Omental fat pad (tissue), 4 donors: Measurements from ENCODE around the gene FAM210A. TPM values are rescaled to one million over a fixed set of nuclear protein-coding genes. Genes with fewer than 3 reads are reported as not detected.

Source experiments
- ATAC-seq: fragments of 150-250 bp; one replicate; pipeline ENCODE4 v1.9.1; 2016; ENCODE audit warnings: mild to moderate bottlenecking, moderate library complexity; ENCODE audit not compliant: low FRiP score
- DNase-seq: peaks from one replicate; pipeline ENCODE4 v3.0.0-alpha.2; 2019; ENCODE audit warnings: low spot score
- CTCF ChIP-seq, 3 donors: fragments of 450-650 bp; IDR thresholded peaks; one replicate each; pipeline ENCODE4 v1.5.1; 2016 to 2017; ENCODE audit warnings: antibody characterized with exemption in 3 of 3, mild to moderate bottlenecking in 3 of 3, moderate library complexity in 2 of 3
- total RNA-seq, 4 donors: library from RNA; depleted of rRNA; stranded (reverse); fragments of >200 nt; gene quantifications; one replicate each; pipeline ENCODE4 v1.1.0, GENCODE V29; 2016

FAM210A gene
- total RNA-seq, 4 donors from 2014 or later, result 6.6 to 30.9 (median 15.8) TPM

GRCh38 chr18:13649397-13650390 is 76.7 kb downstream of the FAM210A start:
- no peak for TF ChIP-seq CTCF (IDR thresholded peaks at IDR 0.05)
- DNase-seq, result no peak
- no peak for ATAC-seq

GRCh38 chr18:13647761-13648160 is 78.6 kb downstream of the FAM210A start:
- no peak for TF ChIP-seq CTCF (IDR thresholded peaks at IDR 0.05)
- DNase-seq, result no peak
- ATAC-seq, result no peak

- DNase-seq (no peak), ATAC-seq (no peak)
- no peak for TF ChIP-seq CTCF (IDR thresholded peaks at IDR 0.05)
Observed at GRCh38 chr18:13646633-13647032, 79.7 kb downstream of the FAM210A start.

GRCh38 chr18:13645093-13645492 is 81.3 kb downstream of the FAM210A start:
- DNase-seq, result no peak
- TF ChIP-seq CTCF (IDR thresholded peaks at IDR 0.05), result no peak

GRCh38 chr18:13643261-13643751 is 83.1 kb downstream of the FAM210A start:
- ATAC-seq (no peak), DNase-seq (no peak)
- TF ChIP-seq CTCF (IDR thresholded peaks at IDR 0.05), result no peak

More at GRCh38 chr18:13645093-13645492, 81.3 kb downstream of the FAM210A start:
- no peak for ATAC-seq

GRCh38 chr18:13642440-13642827 is 83.9 kb downstream of the FAM210A start:
- ATAC-seq, result no peak
- DNase-seq, result no peak
- TF ChIP-seq CTCF (IDR thresholded peaks at IDR 0.05), result no peak
